Tibial artery (tissue), 4 donors: Measurements from ENCODE around the gene NRARP.
"Not testable (repeated sequence)": the region's sequence is repeated elsewhere in the genome, so short reads cannot be mapped to it uniquely, and the experiment has no call there.

Experiments used
- DNase-seq, 2 donors: peaks; one replicate each; pipeline ENCODE4 v3.0.0-alpha.2; 2019
- H3K27ac ChIP-seq, 2 donors: fragments of 200-600 bp; sonication (generic) in 1 of 2; 1 replicate in 1 of 2; 2 replicates in 1 of 2; pipeline ENCODE4 v1.5.1; 2018 to 2019; ENCODE audit warnings: mild to moderate bottlenecking in 1 of 2
- H3K27me3 ChIP-seq, 2 donors: fragments of 200-600 bp; sonication (generic) in 1 of 2; one replicate each; pipeline versions ENCODE4 v1.5.1 to v1.6.0; 2016 to 2019
- H3K36me3 ChIP-seq, 3 donors: fragments of 200-600 bp; sonication (generic) in 2 of 3; one replicate each; pipeline ENCODE4 v1.5.1; 2016 to 2019; ENCODE audit warnings: mild to moderate bottlenecking in 2 of 3
- H3K4me1 ChIP-seq, 4 donors: fragments of 200-600 bp; sonication (generic) in 2 of 4; 1 replicate in 3 of 4; 2 replicates in 1 of 4; pipeline ENCODE4 v1.5.1; 2016 to 2019
- H3K4me3 ChIP-seq, 2 donors: fragments of 200-600 bp; sonication (generic) in 1 of 2; 1 replicate in 1 of 2; 2 replicates in 1 of 2; pipeline ENCODE4 v1.5.1; 2018 to 2019; ENCODE audit warnings: mild to moderate bottlenecking in 2 of 2
- H3K9me3 ChIP-seq, 3 donors: fragments of 200-600 bp; sonication (generic) in 1 of 3; one replicate each; pipeline ENCODE4 v1.5.1; 2016 to 2019
- CTCF ChIP-seq, 2 experiments: fragments of 200-600 bp in 1 of 2; fragments of 450-650 bp in 1 of 2; IDR thresholded peaks; one replicate each; pipeline ENCODE4 v1.5.1; 2017 to 2019; ENCODE audit warnings: antibody characterized with exemption in 2 of 2, mild to moderate bottlenecking in 1 of 2, moderate library complexity in 1 of 2
- intact Hi-C: fragments of 100-400 bp; cut with DNase I; formaldehyde crosslinking; loops from one replicate; pipeline ENCODE4 v1.15.0; 2023; ENCODE audit warnings: low total_unique reads

The NRARP gene

GRCh38 chr9:137262909-137263285 is 39.2 kb downstream of the NRARP start:
- Histone ChIP-seq H3K4me3 (no peak overlapping the region), H3K4me1 (peaks cover 0 to 2% (median under 1%) of the 10 kb centered on the region in 4 donors), H3K36me3 (peaks cover 30 to 69% (median 56%) of the 10 kb centered on the region in 3 donors), H3K9me3 (no peaks in the 10 kb centered on the region), H3K27ac (no peak overlapping the region), H3K27me3 (no peaks in the 10 kb centered on the region)
- no peak for TF ChIP-seq CTCF (IDR thresholded peaks at IDR 0.05)
- DNase-seq, result no peak
- intact Hi-C loops, result no loop called here

GRCh38 chr9:137262173-137262908 is 39.7 kb downstream of the NRARP start:
- H3K27ac ChIP-seq, H3K27me3 ChIP-seq, H3K4me3 ChIP-seq, H3K9me3 ChIP-seq, H3K4me1 ChIP-seq, intact Hi-C loops, DNase-seq: not testable (repeated sequence)
- H3K36me3 ChIP-seq, result peaks cover 30 to 67% (median 51%) of the 10 kb centered on the region in 3 donors
- peak; percentile 38 to 44 for TF ChIP-seq CTCF (IDR thresholded peaks at IDR 0.05)

- intact Hi-C loops, result no loop called here
- Histone ChIP-seq H3K27ac (no peak overlapping the region), H3K27me3 (peaks cover 0 to 12% of the 10 kb centered on the region in 2 donors), H3K36me3 (peaks cover 10 to 31% (median 12%) of the 10 kb centered on the region in 3 donors), H3K4me1 (peaks cover 0 to 26% (median 23%) of the 10 kb centered on the region in 4 donors), H3K4me3 (peak overlapping the region; percentile 92), H3K9me3 (no peaks in the 10 kb centered on the region)
- no peak for DNase-seq
- no peak for TF ChIP-seq CTCF (IDR thresholded peaks at IDR 0.05)
These were observed 45.2 kb downstream of the NRARP start for GRCh38 chr9:137256856-137257255.

GRCh38 chr9:137256362-137256761 is 45.7 kb downstream of the NRARP start:
- no peak for TF ChIP-seq CTCF (IDR thresholded peaks at IDR 0.05)
- Histone ChIP-seq H3K4me1 (peaks cover 0 to 26% (median 23%) of the 10 kb centered on the region in 4 donors), H3K36me3 (peaks cover 10 to 31% (median 12%) of the 10 kb centered on the region in 3 donors), H3K27ac (no peak overlapping the region), H3K9me3 (no peaks in the 10 kb centered on the region), H3K4me3 (peak overlapping the region; percentile 92), H3K27me3 (peaks cover 0 to 17% of the 10 kb centered on the region in 2 donors)
- intact Hi-C loops, result no loop called here
- no peak for DNase-seq

- no peak for DNase-seq
- peak overlapping the region; percentile 92 for H3K4me3 ChIP-seq
- no peak for TF ChIP-seq CTCF (IDR thresholded peaks at IDR 0.05)
- H3K9me3 ChIP-seq, result no peaks in the 10 kb centered on the region
- peaks cover 10 to 31% (median 12%) of the 10 kb centered on the region in 3 donors for H3K36me3 ChIP-seq
- H3K27ac ChIP-seq, result peak overlapping the region; percentile 76 to 78
- H3K27me3 ChIP-seq, result peaks cover 0 to 25% of the 10 kb centered on the region in 2 donors
- H3K4me1 ChIP-seq, result peaks cover 0 to 26% (median 23%) of the 10 kb centered on the region in 4 donors
- intact Hi-C loops, result no loop called here
These were observed 46.5 kb downstream of the NRARP start for GRCh38 chr9:137255448-137256114.
